ENCODE results near the gene TFCP2L1. TPM values are rescaled to one million over a fixed set of nuclear protein-coding genes. Genes with fewer than 3 reads are reported as not detected.

Gene TFCP2L1
- total RNA-seq, 1 experiment from 2014 or later, result 1.8 TPM

DNA sequence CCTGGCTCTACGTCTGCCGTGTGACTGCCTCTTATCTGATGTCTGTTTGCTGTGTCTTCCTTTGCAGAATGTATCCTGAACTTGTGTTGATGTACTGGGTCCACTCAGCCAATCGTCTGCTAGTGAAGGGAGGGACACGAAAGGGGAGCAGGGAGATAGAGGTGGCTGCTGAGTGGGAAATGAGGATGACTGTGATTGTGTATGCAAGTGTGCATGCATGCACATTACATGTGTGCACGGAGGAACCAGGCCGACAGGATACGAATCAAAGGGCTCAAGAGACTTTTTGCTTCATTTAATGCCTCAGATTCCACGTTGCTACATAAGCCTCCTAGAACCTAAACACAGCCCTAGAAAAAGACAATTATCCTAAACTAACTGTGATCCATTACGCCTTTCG lies 111.2 kb downstream of the TFCP2L1 start:
- DNase-seq, result no peak
- H3T11ph ChIP-seq (ENCODE audit: low read length), result no peak overlapping the region
- H3K23ac ChIP-seq (ENCODE audit: insufficient read length, low read depth, low read length), result no peak overlapping the region
- no peaks in the 10 kb centered on the region for H3K23me2 ChIP-seq (ENCODE audit: insufficient read length, low read depth, low read length, poor library complexity, severe bottlenecking)
- no peak overlapping the region for H3K9ac ChIP-seq (ENCODE audit: extremely low read depth, insufficient read length, low read length)
- Mint-ChIP-seq H3K27me3 (ENCODE audit: low read depth) (peaks cover 6% of the 10 kb centered on the region), H3K4me3 (no peak overlapping the region), H3K9me3 (peaks cover 8 to 10% of the 10 kb centered on the region in 2 experiments; a peak in 4 of 5 replicates), H3K27ac (no peak overlapping the region), H3K36me3 (ENCODE audit: insufficient read depth in 1 of 3, low read depth in 3 of 3) (peaks cover 0 to 2% (median 0%) of the 10 kb centered on the region in 3 experiments; a peak in 1 of 7 replicates), H3K4me1 (no peaks in the 10 kb centered on the region)
- WGBS (ENCODE audit: extremely low coverage, insufficient read length, low lambda C conversion rate), result no CpG with 5 or more reads among the region's 10 CpGs
- H3K9me3 ChIP-seq (ENCODE audit: control insufficient read depth, low read depth, low read length), result no peaks in the 10 kb centered on the region
- no peak overlapping the region for H4K8ac ChIP-seq (replicated peaks; ENCODE audit: insufficient read length, low read depth, low read length)
- no peak overlapping the region for H2BK5ac ChIP-seq (ENCODE audit: insufficient read length, low read length)
- no peak overlapping the region for H4K91ac ChIP-seq (ENCODE audit: insufficient read length, low read depth, low read length)
- TF ChIP-seq, protein P1, sequence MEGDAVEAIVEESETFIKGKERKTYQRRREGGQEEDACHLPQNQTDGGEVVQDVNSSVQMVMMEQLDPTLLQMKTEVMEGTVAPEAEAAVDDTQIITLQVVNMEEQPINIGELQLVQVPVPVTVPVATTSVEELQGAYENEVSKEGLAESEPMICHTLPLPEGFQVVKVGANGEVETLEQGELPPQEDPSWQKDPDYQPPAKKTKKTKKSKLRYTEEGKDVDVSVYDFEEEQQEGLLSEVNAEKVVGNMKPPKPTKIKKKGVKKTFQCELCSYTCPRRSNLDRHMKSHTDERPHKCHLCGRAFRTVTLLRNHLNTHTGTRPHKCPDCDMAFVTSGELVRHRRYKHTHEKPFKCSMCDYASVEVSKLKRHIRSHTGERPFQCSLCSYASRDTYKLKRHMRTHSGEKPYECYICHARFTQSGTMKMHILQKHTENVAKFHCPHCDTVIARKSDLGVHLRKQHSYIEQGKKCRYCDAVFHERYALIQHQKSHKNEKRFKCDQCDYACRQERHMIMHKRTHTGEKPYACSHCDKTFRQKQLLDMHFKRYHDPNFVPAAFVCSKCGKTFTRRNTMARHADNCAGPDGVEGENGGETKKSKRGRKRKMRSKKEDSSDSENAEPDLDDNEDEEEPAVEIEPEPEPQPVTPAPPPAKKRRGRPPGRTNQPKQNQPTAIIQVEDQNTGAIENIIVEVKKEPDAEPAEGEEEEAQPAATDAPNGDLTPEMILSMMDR (conservative IDR thresholded peaks at IDR 0.05), result no peak
- no peak overlapping the region for H2BK20ac ChIP-seq (ENCODE audit: low read depth, low read length, poor library complexity, severe bottlenecking)
- H3K79me2 ChIP-seq (ENCODE audit: insufficient read depth, low read length), result no peaks in the 10 kb centered on the region
- no peak overlapping the region for H3K56ac ChIP-seq (ENCODE audit: insufficient read length, low read depth, low read length)
- no peak overlapping the region for H2BK120ac ChIP-seq (ENCODE audit: low read depth, low read length, poor library complexity, severe bottlenecking)
- no peaks in the 10 kb centered on the region; the same call in 1 of the 2 replicates for H3K27me3 ChIP-seq (ENCODE audit: insufficient read depth, low read length)
- no peaks in the 10 kb centered on the region for H4K20me1 ChIP-seq (ENCODE audit: control insufficient read depth, insufficient read depth, insufficient read length)
- no peaks in the 10 kb centered on the region for H3K79me1 ChIP-seq (ENCODE audit: insufficient read depth, low read depth, low read length, poor library complexity, severe bottlenecking)
- H3K27ac ChIP-seq (ENCODE audit: insufficient read length, low read depth, low read length), result no peak overlapping the region
- H2BK15ac ChIP-seq (ENCODE audit: low read depth, low read length), result no peak overlapping the region
- H2BK12ac ChIP-seq (ENCODE audit: insufficient read length, low read depth, low read length), result no peak overlapping the region
- H2AK5ac ChIP-seq (ENCODE audit: insufficient read length, low read length), result no peak overlapping the region
- H3K18ac ChIP-seq (ENCODE audit: insufficient read length, low read depth, low read length), result no peak overlapping the region
- no peak overlapping the region for H3K4me2 ChIP-seq (ENCODE audit: insufficient read depth, insufficient read length, low read length)
- H4K5ac ChIP-seq (ENCODE audit: insufficient read length, low read depth, low read length), result no peak overlapping the region
- no peaks in the 10 kb centered on the region for H3K4me1 ChIP-seq (ENCODE audit: insufficient read depth, low read length)
- H3K14ac ChIP-seq (ENCODE audit: insufficient read depth, low read length), result no peak overlapping the region; the same call in 1 of the 2 replicates
- H3K4ac ChIP-seq (ENCODE audit: low read depth, low read length), result no peak overlapping the region
- H2AFZ ChIP-seq (ENCODE audit: low read length), result no peak overlapping the region

Data from H9 (cell line).